ENCODE results near the gene CABCOCO1. TPM values are rescaled to one million over a fixed set of nuclear protein-coding genes. Genes with fewer than 3 reads are reported as not detected.
"Not testable (repeated sequence)": the region's sequence is repeated elsewhere in the genome, so short reads cannot be mapped to it uniquely, and the experiment has no call there.

The CABCOCO1 gene
- total RNA-seq, 1 donor from 2014 or later, result 0.35 TPM

DNA sequence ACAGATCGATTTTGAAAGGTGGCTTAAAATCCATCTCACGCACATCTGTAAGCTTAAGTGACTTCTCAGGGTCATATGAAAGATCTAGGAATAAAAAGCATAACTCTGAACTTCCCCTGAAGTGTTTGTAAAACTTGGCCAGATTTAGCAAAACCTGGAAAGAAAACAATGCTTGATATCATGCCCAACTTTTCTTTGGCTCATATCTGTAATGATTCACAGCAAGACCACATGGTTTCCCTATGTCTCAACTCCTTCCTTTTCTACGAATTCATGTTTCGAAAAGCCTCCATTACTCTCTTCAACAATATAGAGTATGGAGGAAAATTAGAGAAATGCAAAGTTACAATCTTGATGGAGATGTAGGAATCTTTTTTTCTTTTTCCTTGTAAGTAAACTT lies 20.1 kb upstream of the CABCOCO1 start:
- DNase-seq (ENCODE audit: low spot score), result no peak

DNA sequence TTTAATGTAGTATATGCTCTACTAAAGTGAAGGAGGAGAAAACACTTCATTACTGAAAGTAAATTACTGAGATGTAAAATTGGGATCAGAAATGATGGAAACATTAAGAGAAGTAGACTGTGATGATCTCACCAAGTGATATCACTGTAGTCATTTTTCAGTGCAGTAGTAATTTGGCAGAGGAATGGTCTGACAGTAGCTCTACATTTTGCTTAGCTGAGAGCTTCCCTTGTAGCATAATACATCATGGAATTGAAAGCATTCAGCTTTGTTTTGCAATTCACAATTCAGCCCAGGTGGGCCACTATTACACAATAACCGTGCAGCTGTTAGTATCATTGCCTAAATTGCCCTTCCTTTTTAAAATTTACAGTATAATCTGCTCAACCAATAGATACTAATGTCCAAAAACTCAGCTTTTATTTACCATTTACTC lies 19.4 kb upstream of the CABCOCO1 start:
- no peak for DNase-seq (ENCODE audit: low spot score)

DNA sequence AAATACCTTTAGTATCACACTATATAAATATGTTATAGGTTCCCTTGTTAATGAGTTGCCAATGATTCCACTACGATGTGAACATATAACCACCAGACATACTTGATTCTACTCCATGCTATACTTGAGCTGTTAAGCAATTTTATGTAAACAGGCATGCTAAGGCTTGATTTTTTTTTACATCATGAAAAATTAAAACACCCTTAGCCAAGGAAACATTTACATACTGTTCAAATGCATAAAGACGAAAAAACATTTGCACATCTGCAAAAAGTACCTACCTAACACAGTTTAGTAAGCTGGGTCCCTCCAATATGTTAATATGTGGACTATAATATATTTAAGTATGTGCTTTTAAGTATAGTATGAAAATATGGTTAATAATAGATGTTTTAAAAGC lies 9.0 kb upstream of the CABCOCO1 start:
- no peak for DNase-seq (ENCODE audit: low spot score)

- DNase-seq (ENCODE audit: low spot score), result no peak
These were observed 7.3 kb upstream of the CABCOCO1 start for GRCh38 chr10:61655335-61655851.

GRCh38 chr10:61663466-61663865 lies 737 bp downstream of the CABCOCO1 start:
- DNase-seq (ENCODE audit: low spot score), result no peak

- DNase-seq (ENCODE audit: low spot score), result no peak
These were observed 2.3 kb downstream of the CABCOCO1 start for GRCh38 chr10:61664985-61665384.

DNA sequence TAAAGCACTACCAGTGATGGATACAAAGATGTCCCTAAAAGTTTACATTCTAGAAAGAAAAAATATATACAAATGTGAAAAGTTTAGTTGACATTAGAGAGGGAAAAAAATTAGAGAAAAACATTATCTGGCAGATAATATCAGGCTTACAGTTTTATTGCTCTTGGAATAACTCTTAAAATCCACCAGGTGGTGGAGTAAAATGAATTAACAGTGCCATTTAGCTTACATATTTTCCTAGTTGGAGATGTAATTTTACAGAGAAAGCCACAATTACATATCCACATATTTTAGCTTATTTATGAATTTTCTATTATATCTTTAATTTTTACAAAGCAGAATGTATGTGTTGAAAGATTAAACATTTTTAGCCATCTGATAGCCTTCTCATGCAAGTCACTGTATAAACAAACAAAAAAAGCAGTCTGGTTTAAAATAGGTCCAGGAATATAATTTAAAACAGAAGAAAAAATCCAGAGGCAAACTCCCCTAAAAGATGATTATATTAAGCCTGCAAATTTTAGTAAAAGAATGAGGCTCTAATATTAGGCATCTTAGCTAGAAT lies 6.5 kb downstream of the CABCOCO1 start:
- DNase-seq (ENCODE audit: low spot score), result no peak

DNA sequence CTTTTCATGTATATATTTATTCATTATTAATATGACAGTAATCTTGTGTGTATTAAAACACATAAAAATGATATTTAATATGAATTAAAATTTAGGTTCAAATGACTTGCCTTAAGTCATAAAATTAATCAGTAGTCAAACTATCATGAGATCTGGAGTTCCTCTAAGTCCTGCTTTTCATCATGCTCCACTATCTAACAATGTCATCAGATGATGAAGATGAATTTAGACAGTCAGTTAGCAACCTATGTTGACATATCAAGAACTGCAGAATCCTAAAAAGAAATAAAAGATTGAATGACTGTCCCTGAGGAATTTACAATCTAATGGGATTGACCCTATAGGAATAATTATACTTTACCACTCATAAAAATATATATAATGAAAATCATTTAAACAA lies 7.1 kb downstream of the CABCOCO1 start:
- DNase-seq (ENCODE audit: low spot score), result no peak

DNA sequence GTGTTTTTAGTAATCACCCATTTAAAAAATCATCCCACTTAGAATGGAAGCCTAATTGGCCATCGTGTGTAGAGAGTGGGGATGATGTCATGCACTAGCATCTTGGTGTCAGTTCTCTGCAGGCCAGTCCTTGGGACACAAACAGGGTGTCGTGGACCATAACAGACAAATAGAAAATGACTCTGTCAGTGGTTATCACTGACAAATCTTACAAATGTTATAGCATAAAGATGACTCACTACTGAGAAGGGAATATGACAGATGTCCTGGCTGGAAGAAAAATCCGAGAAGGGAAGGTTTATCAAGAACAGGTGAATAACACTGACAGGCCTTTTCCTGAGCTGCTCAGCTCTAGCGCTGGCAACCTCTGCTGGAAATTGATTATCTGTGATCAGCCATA lies 10.6 kb downstream of the CABCOCO1 start:
- no peak for DNase-seq (ENCODE audit: low spot score)

DNA sequence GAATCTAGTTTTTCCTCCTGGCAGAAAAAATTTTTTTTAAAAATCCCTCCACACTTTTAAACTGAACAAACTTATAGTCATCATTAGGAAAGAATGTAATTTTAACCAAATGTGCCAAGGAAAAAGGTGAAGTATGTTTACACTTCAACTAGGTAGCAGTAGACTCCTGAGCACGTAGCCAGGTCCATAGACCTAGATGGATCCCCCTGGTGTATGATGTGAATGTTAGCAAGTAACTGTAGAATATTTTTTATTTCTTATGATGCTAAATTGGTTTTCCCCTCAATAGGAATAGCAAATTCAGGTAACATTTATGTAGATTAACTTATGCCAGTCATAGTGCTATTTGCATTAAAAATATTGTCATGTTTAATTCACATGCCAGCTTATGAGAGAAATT lies 19.6 kb downstream of the CABCOCO1 start:
- DNase-seq (ENCODE audit: low spot score), result no peak

DNA sequence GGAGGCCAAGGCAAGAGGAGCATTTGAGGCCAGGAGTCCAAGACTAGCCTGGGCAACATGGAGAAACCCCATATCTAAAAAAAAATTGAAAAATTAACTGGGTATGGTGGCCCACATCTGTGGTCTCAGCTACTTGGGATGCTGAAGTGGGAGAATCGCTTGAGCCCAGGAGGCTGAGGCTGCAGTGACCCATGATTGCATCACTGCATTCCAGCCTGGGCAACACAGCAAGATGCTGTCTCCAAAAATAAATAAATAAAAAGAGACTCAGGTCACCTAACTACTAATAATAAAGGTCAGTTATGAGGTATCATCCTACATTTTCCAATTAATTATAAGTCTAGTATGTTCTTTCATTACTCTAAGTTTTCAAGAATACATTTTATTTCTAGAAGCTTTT lies 20.6 kb downstream of the CABCOCO1 start:
- DNase-seq (ENCODE audit: low spot score), result no peak

DNA sequence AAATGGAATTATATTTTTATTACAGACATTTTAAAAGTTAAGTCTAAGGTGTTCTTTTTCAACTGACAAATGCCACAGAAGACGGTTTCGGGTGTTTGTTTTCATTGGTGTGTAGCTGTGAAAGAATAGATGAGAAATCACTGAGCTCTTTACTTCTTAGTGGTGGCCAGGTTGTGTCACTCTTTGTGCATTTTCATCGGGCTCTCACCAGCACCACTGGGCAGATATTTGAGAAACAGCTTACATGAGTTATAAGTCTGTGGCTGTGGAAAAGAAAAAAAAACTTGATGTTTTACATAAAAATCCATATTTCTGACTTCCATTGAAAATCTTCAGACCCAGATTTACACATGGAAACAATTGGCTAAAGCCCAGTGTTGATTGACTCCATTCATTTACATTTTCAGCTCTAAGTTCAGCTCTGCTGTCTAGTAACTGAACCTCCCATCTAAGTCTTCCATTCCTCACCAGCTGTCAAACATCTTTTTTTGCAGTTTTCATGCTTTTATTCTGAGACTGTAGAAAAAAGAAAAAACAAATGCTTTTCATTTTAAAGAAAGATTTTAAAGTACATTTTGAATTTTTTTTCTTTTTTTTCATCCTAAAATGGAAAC lies 22.3 kb downstream of the CABCOCO1 start:
- DNase-seq (ENCODE audit: low spot score), result no peak

GRCh38 chr10:61688551-61689308 lies 26.0 kb downstream of the CABCOCO1 start:
- DNase-seq (ENCODE audit: low spot score), result no peak

GRCh38 chr10:61691667-61692066 lies 28.9 kb downstream of the CABCOCO1 start:
- DNase-seq (ENCODE audit: low spot score), result not testable (repeated sequence)

- DNase-seq (ENCODE audit: low spot score), result no peak
These were observed 29.8 kb downstream of the CABCOCO1 start for GRCh38 chr10:61692447-61693010.

DNA sequence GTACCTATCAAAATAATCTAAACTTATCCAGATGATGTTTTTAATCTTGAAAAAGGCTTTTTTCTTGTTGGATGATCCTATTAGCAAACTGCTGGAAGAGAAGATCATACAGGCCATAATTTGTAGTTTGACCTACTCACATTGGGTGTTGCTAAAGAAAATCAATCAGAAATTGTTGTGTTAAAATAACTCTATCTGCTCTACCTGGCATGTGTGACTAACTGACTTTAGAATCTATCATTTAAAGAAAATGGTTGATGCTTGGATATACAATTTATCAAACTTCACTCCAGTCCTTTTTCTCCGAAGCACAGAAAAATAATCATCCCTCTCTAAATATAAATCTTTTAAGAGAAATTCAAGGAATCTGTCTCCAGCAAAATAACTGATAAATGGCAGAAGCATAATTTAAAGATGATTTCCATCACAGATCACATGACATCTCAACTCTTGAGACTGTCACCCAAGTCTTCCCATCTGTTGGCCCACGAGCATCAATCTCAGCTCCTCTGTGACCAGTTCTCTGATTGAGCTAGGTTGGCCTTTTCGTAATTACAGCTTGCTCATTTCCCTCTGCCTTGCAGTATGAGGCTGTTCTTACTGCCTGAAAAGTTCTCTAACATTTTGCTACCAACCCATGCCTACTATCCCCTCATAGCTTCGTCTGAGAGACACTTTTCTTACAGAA lies 36.4 kb downstream of the CABCOCO1 start:
- no peak for DNase-seq (ENCODE audit: low spot score)

GRCh38 chr10:61701055-61701705 lies 38.5 kb downstream of the CABCOCO1 start:
- no peak for DNase-seq (ENCODE audit: low spot score)

GRCh38 chr10:61701706-61702105 lies 39.0 kb downstream of the CABCOCO1 start:
- no peak for DNase-seq (ENCODE audit: low spot score)

- DNase-seq (ENCODE audit: low spot score), result no peak
These were observed 39.9 kb downstream of the CABCOCO1 start for GRCh38 chr10:61702584-61702983.

GRCh38 chr10:61705022-61705613 lies 42.4 kb downstream of the CABCOCO1 start:
- DNase-seq (ENCODE audit: low spot score), result no peak

DNA sequence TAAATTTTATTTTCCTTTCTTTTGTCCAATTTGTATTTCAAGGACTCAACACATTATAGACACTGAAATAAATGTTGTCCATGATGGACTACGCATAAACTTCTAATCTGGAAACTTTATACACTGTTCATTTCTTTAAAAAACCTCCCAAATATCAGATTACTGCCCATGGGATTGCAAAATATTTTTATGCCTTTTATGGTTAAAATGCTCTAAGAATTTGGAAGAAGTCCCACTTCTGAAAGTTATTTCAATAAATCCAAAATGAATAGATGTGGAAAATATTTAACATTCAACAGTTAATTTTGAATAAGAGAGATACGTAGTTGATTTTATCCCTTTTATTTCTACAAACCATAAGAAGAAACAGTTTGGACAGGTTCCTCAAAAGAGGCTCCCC lies 46.1 kb downstream of the CABCOCO1 start:
- DNase-seq (ENCODE audit: low spot score), result no peak
